GM12878 (cell line): ENCODE results near the gene WDR72. TPM values are rescaled to one million over a fixed set of nuclear protein-coding genes. Genes with fewer than 3 reads are reported as not detected.
A peak's percentile ranks its signal among the peaks of the same experiment; 100 is the strongest.

Source experiments
- ATAC-seq: fragments of 200-7000 bp; cut with Tn5 transposase; 3 replicates; pipeline ENCODE4 v1.9.1; 2020; ENCODE audit warnings: mild to moderate bottlenecking, moderate library complexity
- Bru-seq: library from RNA; stranded (reverse); fragments of 400-500 nt; gene quantifications from one replicate; lab custom pipeline; 2021; lab: Mats Ljungman, UMichigan
- BruChase-seq, 2 experiments: library from RNA; stranded (reverse); fragments of 400-500 nt; gene quantifications; one replicate each; lab custom pipeline; 2021; lab: Mats Ljungman, UMichigan
- BruUV-seq: library from RNA; stranded (reverse); fragments of 400-500 nt; replicated peaks from 2 replicates; lab custom pipeline; 2021; lab: Mats Ljungman, UMichigan
- CTCF ChIA-PET: fragments of 300-600 bp; sonication (Branson Sonifier 250); formaldehyde crosslinking; extraction: SDS; loops from one replicate; lab custom pipeline; 2021; ENCODE audit warnings: inconsistent platforms; lab: Yijun Ruan, JAX
- POLR2A ChIA-PET: fragments of 350-600 bp; formaldehyde crosslinking; extraction: SDS; loops from one replicate; lab custom pipeline; 2021; ENCODE audit warnings: inconsistent platforms; lab: Charles Lee
- RAD21 ChIA-PET: fragments of 300-600 bp; sonication (Branson Sonifier 250); formaldehyde crosslinking; loops from one replicate; lab custom pipeline; 2023; ENCODE audit warnings: antibody characterized with exemption; ENCODE audit not compliant: unreplicated experiment; lab: Charles Lee
- SMC1A ChIA-PET: fragments of 300-600 bp; sonication (Branson Sonifier 250); formaldehyde crosslinking; loops from one replicate; lab custom pipeline; 2023; ENCODE audit not compliant: unreplicated experiment, uncharacterized antibody; lab: Charles Lee
- DNase-seq: peaks from one replicate; pipeline ENCODE4 v3.0.0-alpha.2; 2011; ENCODE audit warnings: low read depth, low spot score
- FAIRE-seq: peaks from 3 replicates; lab custom pipeline; 2011; peaks lifted over from hg19 to GRCh38; lab: Jason Lieb, UNC
- H2AFZ ChIP-seq: 2 replicates; pipeline ENCODE4 v1.6.0; 2011; ENCODE audit warnings: low read depth, low read length, control low read depth; ENCODE audit not compliant: control insufficient read depth
- H3K27ac ChIP-seq: 2 replicates; pipeline ENCODE4 v1.5.1; 2011; ENCODE audit warnings: control low read depth; ENCODE audit not compliant: control insufficient read depth, insufficient read depth
- H3K27me3 ChIP-seq, 2 experiments: replicated peaks in 1 of 2; 2 replicates each; pipeline versions ENCODE4 v1.6.0 to v1.6.1; 2011; ENCODE audit warnings: low read length in 1 of 2; ENCODE audit not compliant: control insufficient read depth in 2 of 2, insufficient read depth in 2 of 2
- H3K36me3 ChIP-seq, 2 experiments: 2 replicates each; pipeline ENCODE4 v1.5.1; 2011; ENCODE audit warnings: low read length in 1 of 2; ENCODE audit not compliant: control insufficient read depth in 2 of 2, insufficient read depth in 2 of 2
- H3K4me1 ChIP-seq: 2 replicates; pipeline ENCODE4 v1.6.1; 2011; ENCODE audit warnings: mild to moderate bottlenecking, low read length, moderate library complexity, mixed read lengths; ENCODE audit not compliant: control insufficient read depth, insufficient read depth
- H3K4me2 ChIP-seq: 2 replicates; pipeline ENCODE4 v1.6.0; 2011; ENCODE audit warnings: control low read depth; ENCODE audit not compliant: control insufficient read depth, insufficient read depth
- H3K4me3 ChIP-seq: fragments of 200-600 bp; sonication (generic); 2 replicates; pipeline ENCODE4 v1.5.1; 2016
- H3K79me2 ChIP-seq: 2 replicates; pipeline ENCODE4 v1.6.0; 2011; ENCODE audit warnings: low read length; ENCODE audit not compliant: control insufficient read depth, insufficient read depth
- H3K9ac ChIP-seq: 2 replicates; pipeline ENCODE4 v1.8.0; 2011; ENCODE audit warnings: low read length, control low read depth, mixed read lengths; ENCODE audit not compliant: control insufficient read depth, insufficient read depth
- H3K9me3 ChIP-seq: replicated peaks from 3 replicates; pipeline ENCODE4 v1.5.1; 2011; ENCODE audit warnings: mild to moderate bottlenecking, low read length; ENCODE audit not compliant: control insufficient read depth, insufficient read depth
- H4K20me1 ChIP-seq: 2 replicates; pipeline ENCODE4 v1.6.0; 2011; ENCODE audit not compliant: control insufficient read depth, insufficient read depth
- ATF7 ChIP-seq: fragments of 450-650 bp; IDR thresholded peaks from 2 replicates; pipeline ENCODE4 v1.6.1; 2016; ENCODE audit warnings: low read depth, mild to moderate bottlenecking
- RB1 ChIP-seq: fragments of 450-650 bp; formaldehyde crosslinking; IDR thresholded peaks from 2 replicates; pipeline ENCODE4 v1.6.1; 2017; ENCODE audit warnings: mild to moderate bottlenecking, borderline replicate concordance
- SUZ12 ChIP-seq: fragments of 200-600 bp; sonication (generic); IDR thresholded peaks from one replicate; pipeline ENCODE4 v1.6.1; 2018; ENCODE audit warnings: antibody characterized with exemption, mild to moderate bottlenecking; ENCODE audit not compliant: unreplicated experiment
- ZNF687 ChIP-seq: fragments of 450-650 bp; IDR thresholded peaks from 2 replicates; pipeline ENCODE4 v1.6.1; 2017; ENCODE audit warnings: mild to moderate bottlenecking, moderate library complexity
- WGBS: methylation state at CpG from one replicate; pipeline ENCODE4 v1.1.6; 2016; ENCODE audit warnings: low lambda C conversion rate; ENCODE audit not compliant: insufficient replicate concordance, insufficient coverage; ENCODE audit errors: missing lambda C conversion rate; 5-methylcytosine and 5-hydroxymethylcytosine counted together
- in situ Hi-C: fragments of 300-500 bp; cut with MboI; formaldehyde crosslinking; loops from 9 replicates; pipeline ENCODE4 v1.14.3; 2018; ENCODE audit warnings: mixed read lengths
- intact Hi-C: fragments of 100-400 bp; cut with micrococcal nuclease; formaldehyde crosslinking; loops from one replicate; pipeline ENCODE4 v1.14.2; 2022; ENCODE audit not compliant: unreplicated experiment
- long read RNA-seq, 2 experiments: library from polyadenylated mRNA; unstranded; transcript quantifications; one replicate each; pipeline ENCODE4 v2.0.0, GENCODE V29; 2019 to 2020
- polyA minus RNA-seq, 3 experiments: library from RNA; depleted of rRNA, polyadenylated mRNA; stranded (reverse); fragments of >200 nt; gene quantifications; 2 replicates each; pipeline ENCODE4 v1.2.3, GENCODE V29; 2011
- polyA plus RNA-seq, 11 experiments: library from polyadenylated mRNA; depleted of rRNA in 4 of 11; unstranded in 6 of 11; stranded (reverse) in 5 of 11; fragments of >200 nt; fragmentation: Nextera tagmentation in 4 of 11; fragmentation: Illumina TruSeq in 1 of 11; extraction: Ambion mirVana in 4 of 11; extraction: Trizol in 1 of 11; gene quantifications; 1 replicate in 1 of 11; 2 replicates in 10 of 11; pipeline versions ENCODE4 v1.2.1 to v1.2.3, GENCODE V29; 2011 to 2016; ENCODE audit warnings: inconsistent platforms in 2 of 11, missing spikeins in 2 of 11, low read depth in 1 of 11
- total RNA-seq, 4 experiments: library from RNA; depleted of rRNA in 3 of 4; stranded (reverse); fragments of >200 nt in 3 of 4; fragmentation: Illumina TruSeq in 1 of 4; extraction: Trizol in 1 of 4; gene quantifications; 2 replicates each; pipeline versions ENCODE4 v1.2.1 to v1.2.3, GENCODE V29; 2013 to 2021

WDR72 gene
- not detected in 2 replicates for total RNA-seq (2013; cell fraction: nucleolus; rRNA removed)
- not detected in 2 replicates for total RNA-seq (2014; rRNA removed)
- total RNA-seq (2014; rRNA removed; fragmentation: Illumina TruSeq; extraction: Trizol), result not detected in 2 replicates
- 0.03 TPM in 1 of 2 replicates, not detected in the other for total RNA-seq (2021)
- not detected for polyA plus RNA-seq (2011; ENCODE audit: low read depth)
- not detected in 2 replicates for polyA plus RNA-seq (2011; rRNA removed)
- not detected in 2 replicates for polyA plus RNA-seq (2011; cell fraction: cytosol; rRNA removed)
- polyA plus RNA-seq (2011; cell fraction: nucleus; rRNA removed), result 0.01 TPM in 1 of 2 replicates, not detected in the other
- polyA plus RNA-seq (2012), result not detected in 2 replicates
- polyA plus RNA-seq (2014; fragmentation: Illumina TruSeq; extraction: Trizol), result not detected in 2 replicates
- polyA plus RNA-seq (2014; fragmentation: Nextera tagmentation; extraction: Ambion mirVana), result not detected
- not detected in 2 replicates for polyA plus RNA-seq (2014; rRNA removed)
- polyA plus RNA-seq (2016; fragmentation: Nextera tagmentation; extraction: Ambion mirVana), result not detected
- polyA minus RNA-seq (2011; rRNA and poly(A)+ RNA removed), result not detected in 2 replicates
- not detected in 2 replicates for polyA minus RNA-seq (2011; cell fraction: cytosol; rRNA and poly(A)+ RNA removed)
- not detected in 2 replicates for polyA minus RNA-seq (2011; cell fraction: nucleus; rRNA and poly(A)+ RNA removed)
- percentile 5 among the genes with signal in this experiment for Bru-seq, nascent RNA
- percentile 4 among the genes with signal in this experiment for BruChase-seq, experiment 1, labeled RNA remaining after a 6-hour chase
- percentile 1 among the genes with signal in this experiment for BruChase-seq, experiment 2, labeled RNA remaining after a 2-hour chase
- long read RNA-seq, experiment 1, result 0 reads
- long read RNA-seq, experiment 2, result 0 reads

GRCh38 chr15:53759411-53759931, at the start of gene WDR72:
Gene WDR72 (minus strand): TSS chr15:53759663. CDS start chr15:53733149, 26,514 bp downstream.
- Histone ChIP-seq H2AFZ (no peak within 1 kb of the TSS), H3K4me3 (no peak within 1 kb of the TSS), H3K4me1 (no peaks in the 10 kb centered on the region), H3K4me2 (no peak within 1 kb of the TSS), H3K9me3 (no peaks in the 10 kb centered on the region), H3K9ac (no peak within 1 kb of the TSS), H3K79me2 (no peaks in the 10 kb centered on the region), H4K20me1 (no peaks in the 10 kb centered on the region), H3K27ac (no peak within 1 kb of the TSS), H3K27me3 (peaks cover 0 to 2% of the 10 kb centered on the region in 2 experiments; a peak in 2 of 4 replicates), H3K36me3 (no peaks in the 10 kb centered on the region)
- TF ChIP-seq ATF7, result no peak
- TF ChIP-seq ZNF687, result no peak
- TF ChIP-seq SUZ12, result peak; percentile 48
- TF ChIP-seq RB1, result no peak
- intact Hi-C loops (no loop called here), in situ Hi-C loops (no loop called here)
- no peak for DNase-seq
- no peak for FAIRE-seq
- peak; percentile 28; the same call in 2 of the 3 replicates for ATAC-seq
- ChIA-PET CTCF (no interaction called here), SMC1A (no interaction called here), POLR2A (no interaction called here), RAD21 (no interaction called here)
- BruUV-seq, result no TSS peak
- 36% methylated on average over 18 of the region's 45 CpGs for WGBS
